HepG2 (cell line): ENCODE results near the gene SLC25A46. TPM values are rescaled to one million over a fixed set of nuclear protein-coding genes. Genes with fewer than 3 reads are reported as not detected.

Source experiments
- ATAC-seq: fragments of 200-7000 bp; cut with Tn5 transposase; 3 replicates; pipeline ENCODE4 v1.9.1; 2020; ENCODE audit warnings: mild to moderate bottlenecking, moderate library complexity
- BruUV-seq: library from RNA; stranded (reverse); fragments of 400-500 nt; replicated peaks from 2 replicates; lab custom pipeline; 2021; lab: Mats Ljungman, UMichigan
- CTCF ChIA-PET: fragments of 300-600 bp; formaldehyde crosslinking; extraction: SDS; loops from one replicate; lab custom pipeline; 2021; ENCODE audit warnings: low total read pairs, inconsistent platforms, low intra/inter-chr PET ratio; lab: Yijun Ruan, JAX
- POLR2A ChIA-PET: fragments of 350-600 bp; sonication (Branson Sonifier 250); formaldehyde crosslinking; loops from one replicate; lab custom pipeline; 2020; ENCODE audit warnings: antibody characterized with exemption, inconsistent platforms; lab: Yijun Ruan, JAX
- DNase-seq: peaks from one replicate; pipeline ENCODE4 v3.0.0-alpha.2; 2015; ENCODE audit warnings: low spot score
- FAIRE-seq: peaks from 3 replicates; lab custom pipeline; 2011; peaks lifted over from hg19 to GRCh38; lab: Jason Lieb, UNC
- H2AFZ ChIP-seq: one replicate; pipeline ENCODE4 v1.6.1; 2011; ENCODE audit warnings: low read length, inconsistent platforms
- H3K27ac ChIP-seq: fragments of 300-600 bp; 3 replicates; pipeline ENCODE4 v1.8.0; 2011; ENCODE audit warnings: mixed run types, mild to moderate bottlenecking, mixed read lengths, low read length, inconsistent platforms; ENCODE audit not compliant: insufficient read depth; ENCODE audit errors: extremely low read length
- H3K27me3 ChIP-seq, 2 experiments: fragments of 200-600 bp in 1 of 2; 2 replicates in 1 of 2; 3 replicates in 1 of 2; pipeline versions ENCODE4 v1.6.0 to v1.8.0; 2011; ENCODE audit warnings: low read length in 2 of 2, mild to moderate bottlenecking in 2 of 2, moderate library complexity in 2 of 2, inconsistent platforms in 1 of 2; ENCODE audit not compliant: insufficient read depth in 2 of 2, control insufficient read depth in 1 of 2
- H3K36me3 ChIP-seq, 2 experiments: fragments of 200-600 bp in 1 of 2; replicated peaks in 1 of 2; 2 replicates in 1 of 2; 3 replicates in 1 of 2; pipeline versions ENCODE4 v1.5.1 to v1.8.0; 2011; ENCODE audit warnings: low read length in 2 of 2, inconsistent platforms in 1 of 2; ENCODE audit not compliant: insufficient read depth in 2 of 2, control insufficient read depth in 1 of 2
- H3K4me1 ChIP-seq: 2 replicates; pipeline ENCODE4 v1.5.1; 2012; ENCODE audit warnings: low read length, inconsistent platforms; ENCODE audit not compliant: insufficient read depth
- H3K4me2 ChIP-seq: 2 replicates; pipeline ENCODE4 v1.6.0; 2011; ENCODE audit warnings: low read depth, low read length, inconsistent platforms
- H3K4me3 ChIP-seq, 3 experiments: fragments of 200-600 bp in 1 of 3; sonication (generic), shearing (Covaris generic) in 1 of 3; replicated peaks in 1 of 3; 2 replicates each; pipeline ENCODE4 v1.5.1; 2011 to 2016; ENCODE audit warnings: low read length in 3 of 3, inconsistent platforms in 2 of 3, low read depth in 2 of 3, mild to moderate bottlenecking in 2 of 3, control low read depth in 1 of 3, mixed read lengths in 1 of 3; ENCODE audit not compliant: insufficient read depth in 1 of 3
- H3K79me2 ChIP-seq: one replicate; pipeline ENCODE4 v1.6.1; 2011; ENCODE audit warnings: low read length, inconsistent platforms; ENCODE audit not compliant: insufficient read depth
- H3K9ac ChIP-seq: 2 replicates; pipeline ENCODE4 v1.6.0; 2011; ENCODE audit warnings: mild to moderate bottlenecking, low read depth, low read length, inconsistent platforms; ENCODE audit not compliant: insufficient read depth
- H3K9me3 ChIP-seq: 2 replicates; pipeline ENCODE4 v1.5.1; 2012; ENCODE audit warnings: mild to moderate bottlenecking, low read length
- H4K20me1 ChIP-seq: 2 replicates; pipeline ENCODE4 v1.6.0; 2011; ENCODE audit warnings: inconsistent platforms, mild to moderate bottlenecking, low read length, moderate library complexity; ENCODE audit not compliant: insufficient read depth
- EZH2 ChIP-seq: conservative IDR thresholded peaks from 2 replicates; pipeline ENCODE4 v1.6.1; 2012; ENCODE audit warnings: mild to moderate bottlenecking, low read depth, low read length, moderate library complexity
- GABPB1 ChIP-seq: IDR thresholded peaks from 2 replicates; pipeline ENCODE4 v1.6.1; 2016; ENCODE audit warnings: mild to moderate bottlenecking, missing genetic modification reagents, moderate library complexity, missing compliant biosample characterization
- KAT7 ChIP-seq: IDR thresholded peaks from 2 replicates; pipeline ENCODE4 v1.6.1; 2018; ENCODE audit warnings: borderline replicate concordance, missing compliant biosample characterization
- KDM4B ChIP-seq: sonication (generic); formaldehyde crosslinking; IDR thresholded peaks from 2 replicates; pipeline ENCODE4 v1.4.0; 2020; ENCODE audit warnings: missing genetic modification reagents
- MEF2D ChIP-seq: sonication (generic); formaldehyde crosslinking; IDR thresholded peaks from 2 replicates; pipeline ENCODE4 v1.5.1; 2020; ENCODE audit warnings: mild to moderate bottlenecking, missing genetic modification reagents
- ZKSCAN8 ChIP-seq: IDR thresholded peaks from 2 replicates; pipeline ENCODE4 v1.6.1; 2016; ENCODE audit warnings: borderline replicate concordance, missing genetic modification reagents, missing compliant biosample characterization
- ZNF101 ChIP-seq: sonication (generic); formaldehyde crosslinking; IDR thresholded peaks from 2 replicates; pipeline ENCODE4 v1.4.0; 2020; ENCODE audit warnings: mild to moderate bottlenecking, low read depth, missing genetic modification reagents, borderline replicate concordance
- ZNF564 ChIP-seq: sonication (generic); formaldehyde crosslinking; IDR thresholded peaks from 2 replicates; pipeline ENCODE4 v1.8.1; 2023; ENCODE audit warnings: mild to moderate bottlenecking, missing genetic modification reagents
- ZNF619 ChIP-seq: sonication (generic); formaldehyde crosslinking; IDR thresholded peaks from 2 replicates; pipeline ENCODE4 v1.4.0; 2020; ENCODE audit warnings: mild to moderate bottlenecking, missing genetic modification reagents
- ZNF746 ChIP-seq: sonication (generic); formaldehyde crosslinking; IDR thresholded peaks from 2 replicates; pipeline ENCODE4 v1.8.0; 2022; ENCODE audit warnings: mild to moderate bottlenecking, missing genetic modification reagents
- ZNF749 ChIP-seq: sonication (generic); formaldehyde crosslinking; IDR thresholded peaks from 2 replicates; pipeline ENCODE4 v1.8.0; 2022; ENCODE audit warnings: mild to moderate bottlenecking, missing genetic modification reagents, moderate library complexity, borderline replicate concordance
- WGBS: methylation state at CpG from one replicate; pipeline ENCODE4 v1.1.6; 2017; ENCODE audit warnings: low lambda C conversion rate; 5-methylcytosine and 5-hydroxymethylcytosine counted together
- in situ Hi-C: cut with HindIII; loops from 2 replicates; pipeline ENCODE4 v1.10.0; 2017; ENCODE audit warnings: low pct_unique_long_range_greater_than_20kb; ENCODE audit not compliant: extremely low pct_ligation_motif_present
- intact Hi-C: fragments of 100-400 bp; cut with micrococcal nuclease; formaldehyde crosslinking; loops from one replicate; pipeline ENCODE4 v1.10.0; 2022; ENCODE audit not compliant: unreplicated experiment
- polyA plus RNA-seq, 8 experiments: library from polyadenylated mRNA; depleted of rRNA in 3 of 8; stranded (reverse) in 7 of 8; unstranded in 1 of 8; fragments of >200 nt; fragmentation: Illumina TruSeq in 4 of 8; extraction: Trizol in 4 of 8; gene quantifications; 2 replicates each; pipeline versions ENCODE4 v1.2.1 to v1.2.3, GENCODE V29; 2011 to 2016; ENCODE audit warnings: low read depth in 4 of 8, missing spikeins in 1 of 8, mixed read lengths in 1 of 8; ENCODE audit not compliant: insufficient read depth in 1 of 8
- total RNA-seq, 5 experiments: library from RNA; depleted of rRNA; stranded (reverse); fragments of >200 nt; fragmentation: Illumina TruSeq; extraction: Trizol; gene quantifications; 2 replicates each; pipeline ENCODE4 v1.2.3, GENCODE V29; 2016; ENCODE audit warnings: low read depth in 1 of 5
- TF ChIP-seq, protein P1 (sequence below): sonication (generic); formaldehyde crosslinking; IDR thresholded peaks from 2 replicates; pipeline ENCODE4 v1.9.0; 2021; ENCODE audit warnings: mild to moderate bottlenecking, missing genetic modification reagents
- TF ChIP-seq, protein P2 (sequence below): sonication (generic); formaldehyde crosslinking; IDR thresholded peaks from 2 replicates; pipeline ENCODE4 v1.5.0; 2020; ENCODE audit warnings: mild to moderate bottlenecking, missing genetic modification reagents, borderline replicate concordance
- TF ChIP-seq, protein P3 (sequence below): sonication (generic); formaldehyde crosslinking; IDR thresholded peaks from 2 replicates; pipeline ENCODE4 v1.5.0; 2020; ENCODE audit warnings: missing genetic modification reagents
- TF ChIP-seq, protein P4 (sequence below): sonication (generic); formaldehyde crosslinking; IDR thresholded peaks from 2 replicates; pipeline ENCODE4 v1.5.0; 2020; ENCODE audit warnings: mild to moderate bottlenecking, missing genetic modification reagents

SLC25A46 gene
- total and polyA plus RNA-seq, 2 of the 13 experiments (the other 11 are each of a cell fraction or from before 2014, with no cell fraction given), result 14.2 to 34.6 TPM

DNA sequence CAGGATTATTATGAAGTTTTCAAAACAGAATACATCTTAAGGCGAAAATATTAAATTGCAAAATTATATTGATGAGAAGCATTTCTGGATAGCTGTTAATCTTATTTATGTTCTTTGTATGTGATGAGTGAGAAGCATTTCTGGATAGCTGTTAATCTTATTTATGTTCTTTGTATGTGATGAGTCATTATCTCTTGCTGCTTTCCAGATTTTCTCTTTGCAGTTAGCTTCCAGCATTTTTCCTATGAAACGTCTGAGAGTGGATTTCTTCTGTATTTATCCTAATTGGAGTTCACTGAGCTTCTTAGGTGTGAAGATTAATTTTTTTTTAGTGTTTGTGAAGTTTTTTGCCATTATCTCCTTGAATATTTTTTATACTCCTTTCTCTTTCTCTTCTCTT, 20.5 kb upstream of the SLC25A46 start:
- Histone ChIP-seq H3K27me3 (no peaks in the 10 kb centered on the region), H3K79me2 (no peaks in the 10 kb centered on the region), H2AFZ (no peak overlapping the region), H3K36me3 (no peaks in the 10 kb centered on the region), H4K20me1 (no peaks in the 10 kb centered on the region), H3K9ac (no peak overlapping the region), H3K4me2 (no peak overlapping the region), H3K9me3 (no peaks in the 10 kb centered on the region), H3K4me1 (no peaks in the 10 kb centered on the region), H3K27ac (no peak overlapping the region), H3K4me3 (no peak overlapping the region)
- FAIRE-seq (no peak), DNase-seq (no peak), ATAC-seq (no peak)
- 6% methylated on average over 2 of the region's 2 CpGs for WGBS
- POLR2A ChIA-PET, result no interaction called here
- CTCF ChIA-PET, result no interaction called here
- intact Hi-C loops (no loop called here), in situ Hi-C loops (no loop called here)
- BruUV-seq, result no TSS peak
- TF ChIP-seq, protein P1, sequence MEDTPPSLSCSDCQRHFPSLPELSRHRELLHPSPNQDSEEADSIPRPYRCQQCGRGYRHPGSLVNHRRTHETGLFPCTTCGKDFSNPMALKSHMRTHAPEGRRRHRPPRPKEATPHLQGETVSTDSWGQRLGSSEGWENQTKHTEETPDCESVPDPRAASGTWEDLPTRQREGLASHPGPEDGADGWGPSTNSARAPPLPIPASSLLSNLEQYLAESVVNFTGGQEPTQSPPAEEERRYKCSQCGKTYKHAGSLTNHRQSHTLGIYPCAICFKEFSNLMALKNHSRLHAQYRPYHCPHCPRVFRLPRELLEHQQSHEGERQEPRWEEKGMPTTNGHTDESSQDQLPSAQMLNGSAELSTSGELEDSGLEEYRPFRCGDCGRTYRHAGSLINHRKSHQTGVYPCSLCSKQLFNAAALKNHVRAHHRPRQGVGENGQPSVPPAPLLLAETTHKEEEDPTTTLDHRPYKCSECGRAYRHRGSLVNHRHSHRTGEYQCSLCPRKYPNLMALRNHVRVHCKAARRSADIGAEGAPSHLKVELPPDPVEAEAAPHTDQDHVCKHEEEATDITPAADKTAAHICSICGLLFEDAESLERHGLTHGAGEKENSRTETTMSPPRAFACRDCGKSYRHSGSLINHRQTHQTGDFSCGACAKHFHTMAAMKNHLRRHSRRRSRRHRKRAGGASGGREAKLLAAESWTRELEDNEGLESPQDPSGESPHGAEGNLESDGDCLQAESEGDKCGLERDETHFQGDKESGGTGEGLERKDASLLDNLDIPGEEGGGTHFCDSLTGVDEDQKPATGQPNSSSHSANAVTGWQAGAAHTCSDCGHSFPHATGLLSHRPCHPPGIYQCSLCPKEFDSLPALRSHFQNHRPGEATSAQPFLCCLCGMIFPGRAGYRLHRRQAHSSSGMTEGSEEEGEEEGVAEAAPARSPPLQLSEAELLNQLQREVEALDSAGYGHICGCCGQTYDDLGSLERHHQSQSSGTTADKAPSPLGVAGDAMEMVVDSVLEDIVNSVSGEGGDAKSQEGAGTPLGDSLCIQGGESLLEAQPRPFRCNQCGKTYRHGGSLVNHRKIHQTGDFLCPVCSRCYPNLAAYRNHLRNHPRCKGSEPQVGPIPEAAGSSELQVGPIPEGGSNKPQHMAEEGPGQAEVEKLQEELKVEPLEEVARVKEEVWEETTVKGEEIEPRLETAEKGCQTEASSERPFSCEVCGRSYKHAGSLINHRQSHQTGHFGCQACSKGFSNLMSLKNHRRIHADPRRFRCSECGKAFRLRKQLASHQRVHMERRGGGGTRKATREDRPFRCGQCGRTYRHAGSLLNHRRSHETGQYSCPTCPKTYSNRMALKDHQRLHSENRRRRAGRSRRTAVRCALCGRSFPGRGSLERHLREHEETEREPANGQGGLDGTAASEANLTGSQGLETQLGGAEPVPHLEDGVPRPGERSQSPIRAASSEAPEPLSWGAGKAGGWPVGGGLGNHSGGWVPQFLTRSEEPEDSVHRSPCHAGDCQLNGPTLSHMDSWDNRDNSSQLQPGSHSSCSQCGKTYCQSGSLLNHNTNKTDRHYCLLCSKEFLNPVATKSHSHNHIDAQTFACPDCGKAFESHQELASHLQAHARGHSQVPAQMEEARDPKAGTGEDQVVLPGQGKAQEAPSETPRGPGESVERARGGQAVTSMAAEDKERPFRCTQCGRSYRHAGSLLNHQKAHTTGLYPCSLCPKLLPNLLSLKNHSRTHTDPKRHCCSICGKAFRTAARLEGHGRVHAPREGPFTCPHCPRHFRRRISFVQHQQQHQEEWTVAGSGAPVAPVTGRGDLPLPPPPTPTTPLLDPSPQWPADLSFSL (CRISPR knock-in tag), result no peak
- TF ChIP-seq, protein P2, sequence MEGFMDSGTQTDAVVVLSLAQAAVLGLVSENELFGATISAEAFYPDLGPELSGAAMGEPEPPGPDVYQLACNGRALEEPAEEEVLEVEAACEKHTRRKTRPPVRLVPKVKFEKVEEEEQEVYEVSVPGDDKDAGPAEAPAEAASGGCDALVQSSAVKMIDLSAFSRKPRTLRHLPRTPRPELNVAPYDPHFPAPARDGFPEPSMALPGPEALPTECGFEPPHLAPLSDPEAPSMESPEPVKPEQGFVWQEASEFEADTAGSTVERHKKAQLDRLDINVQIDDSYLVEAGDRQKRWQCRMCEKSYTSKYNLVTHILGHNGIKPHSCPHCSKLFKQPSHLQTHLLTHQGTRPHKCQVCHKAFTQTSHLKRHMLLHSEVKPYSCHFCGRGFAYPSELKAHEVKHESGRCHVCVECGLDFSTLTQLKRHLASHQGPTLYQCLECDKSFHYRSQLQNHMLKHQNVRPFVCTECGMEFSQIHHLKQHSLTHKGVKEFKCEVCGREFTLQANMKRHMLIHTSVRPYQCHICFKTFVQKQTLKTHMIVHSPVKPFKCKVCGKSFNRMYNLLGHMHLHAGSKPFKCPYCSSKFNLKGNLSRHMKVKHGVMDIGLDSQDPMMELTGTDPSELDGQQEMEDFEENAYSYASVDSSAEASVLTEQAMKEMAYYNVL (CRISPR knock-in tag), result no peak
- TF ChIP-seq, protein P3, sequence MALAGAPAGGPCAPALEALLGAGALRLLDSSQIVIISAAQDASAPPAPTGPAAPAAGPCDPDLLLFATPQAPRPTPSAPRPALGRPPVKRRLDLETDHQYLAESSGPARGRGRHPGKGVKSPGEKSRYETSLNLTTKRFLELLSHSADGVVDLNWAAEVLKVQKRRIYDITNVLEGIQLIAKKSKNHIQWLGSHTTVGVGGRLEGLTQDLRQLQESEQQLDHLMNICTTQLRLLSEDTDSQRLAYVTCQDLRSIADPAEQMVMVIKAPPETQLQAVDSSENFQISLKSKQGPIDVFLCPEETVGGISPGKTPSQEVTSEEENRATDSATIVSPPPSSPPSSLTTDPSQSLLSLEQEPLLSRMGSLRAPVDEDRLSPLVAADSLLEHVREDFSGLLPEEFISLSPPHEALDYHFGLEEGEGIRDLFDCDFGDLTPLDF (CRISPR knock-in tag), result no peak
- TF ChIP-seq GABPB1 (CRISPR knock-in tag) (no peak), ZNF749 (CRISPR knock-in tag) (no peak), ZNF101 (CRISPR knock-in tag) (no peak), KAT7 (CRISPR knock-in tag) (no peak), KDM4B (CRISPR knock-in tag) (no peak), EZH2 (no peak), ZNF564 (CRISPR knock-in tag) (no peak), MEF2D (CRISPR knock-in tag) (no peak), ZNF619 (CRISPR knock-in tag) (no peak), ZKSCAN8 (no peak), ZNF746 (no peak)
- TF ChIP-seq, protein P4, sequence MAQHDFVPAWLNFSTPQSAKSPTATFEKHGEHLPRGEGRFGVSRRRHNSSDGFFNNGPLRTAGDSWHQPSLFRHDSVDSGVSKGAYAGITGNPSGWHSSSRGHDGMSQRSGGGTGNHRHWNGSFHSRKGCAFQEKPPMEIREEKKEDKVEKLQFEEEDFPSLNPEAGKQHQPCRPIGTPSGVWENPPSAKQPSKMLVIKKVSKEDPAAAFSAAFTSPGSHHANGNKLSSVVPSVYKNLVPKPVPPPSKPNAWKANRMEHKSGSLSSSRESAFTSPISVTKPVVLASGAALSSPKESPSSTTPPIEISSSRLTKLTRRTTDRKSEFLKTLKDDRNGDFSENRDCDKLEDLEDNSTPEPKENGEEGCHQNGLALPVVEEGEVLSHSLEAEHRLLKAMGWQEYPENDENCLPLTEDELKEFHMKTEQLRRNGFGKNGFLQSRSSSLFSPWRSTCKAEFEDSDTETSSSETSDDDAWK (CRISPR knock-in tag), result no peak
